ENCODE measurements around the gene COMMD2. TPM values are rescaled to one million over a fixed set of nuclear protein-coding genes. Genes with fewer than 3 reads are reported as not detected.
A peak's percentile ranks its signal among the peaks of the same experiment; 100 is the strongest.

COMMD2 gene
- total RNA-seq, 1 donor from 2014 or later = 47.1 TPM

DNA sequence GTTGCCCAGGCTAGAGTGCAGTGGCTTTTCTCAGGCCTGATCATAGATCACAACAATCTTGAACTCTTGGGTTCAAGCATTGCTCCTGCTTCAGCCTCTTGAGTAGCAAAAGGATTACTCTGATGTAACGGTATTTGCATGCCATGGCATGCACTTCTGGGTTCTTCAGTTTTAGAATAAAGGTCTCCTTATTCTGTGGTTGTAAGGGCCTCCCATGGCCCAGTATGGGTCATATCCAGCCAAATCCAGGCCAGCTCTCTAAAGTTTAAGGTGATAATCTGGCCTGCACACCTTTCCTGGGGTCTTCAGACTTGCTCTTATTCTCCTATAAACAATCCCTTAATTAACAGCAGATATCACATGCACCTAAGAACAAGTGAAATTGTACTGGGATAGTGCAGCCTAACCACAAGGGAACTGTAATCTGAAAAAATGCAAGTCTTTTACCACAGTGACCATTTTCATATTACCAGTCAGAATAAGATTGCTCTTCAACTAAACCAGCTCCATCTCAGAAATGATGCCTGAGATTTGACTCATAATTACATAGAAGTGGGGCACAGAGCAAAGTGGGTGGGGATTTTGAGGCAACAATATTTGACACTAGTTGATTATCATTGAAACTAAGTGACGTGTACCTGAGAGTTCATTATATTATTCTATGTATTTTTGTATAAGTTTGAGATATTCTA is 25.4 kb downstream of the COMMD2 start:
- Mint-ChIP-seq H3K4me3 (ENCODE audit: unreplicated experiment) (no peak overlapping the region), H3K27me3 (ENCODE audit: low read depth, unreplicated experiment) (no peaks in the 10 kb centered on the region)
- DNase-seq (ENCODE audit: low read depth) = peak; percentile 68

DNA sequence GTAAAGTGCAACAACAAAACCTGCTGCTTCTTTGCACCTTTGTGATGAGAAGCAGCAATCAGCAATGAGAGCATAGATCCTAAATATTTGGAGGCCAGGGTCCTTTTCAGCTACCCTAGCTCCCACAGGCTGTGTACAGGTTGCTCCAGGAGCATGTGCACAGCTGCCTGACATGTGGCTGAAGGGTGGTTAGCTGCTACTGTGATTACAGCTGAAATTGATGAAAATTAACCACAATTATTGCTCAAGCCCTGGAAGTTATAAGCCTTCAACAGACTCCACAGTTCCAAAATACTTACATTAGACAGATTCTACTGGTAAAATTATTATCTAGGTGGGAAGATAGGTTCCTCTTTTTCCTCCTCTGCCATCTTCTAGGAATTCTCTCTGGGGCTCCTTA is 28.5 kb downstream of the COMMD2 start:
- DNase-seq (ENCODE audit: low read depth) (no peak), FAIRE-seq (no peak)
- no peak overlapping the region for H2AFZ ChIP-seq (ENCODE audit: low read depth, low read length)
- no peaks in the 10 kb centered on the region for H4K20me1 ChIP-seq (ENCODE audit: insufficient read depth, low read length)
- no peaks in the 10 kb centered on the region for H3K9me3 ChIP-seq (ENCODE audit: insufficient read depth, low read depth, low read length)
- Mint-ChIP-seq H3K4me3 (ENCODE audit: unreplicated experiment) (no peak overlapping the region), H3K9me3 (ENCODE audit: unreplicated experiment) (peaks cover 6% of the 10 kb centered on the region), H3K27ac (ENCODE audit: unreplicated experiment) (no peak overlapping the region), H3K36me3 (ENCODE audit: low read depth, unreplicated experiment) (peaks cover 4% of the 10 kb centered on the region), H3K27me3 (ENCODE audit: low read depth, unreplicated experiment) (no peaks in the 10 kb centered on the region), H3K4me1 (ENCODE audit: low read depth, unreplicated experiment) (peaks cover 2% of the 10 kb centered on the region)
- H3K27ac ChIP-seq (ENCODE audit: low read depth, low read length) = no peak overlapping the region
- TF ChIP-seq, protein P1, sequence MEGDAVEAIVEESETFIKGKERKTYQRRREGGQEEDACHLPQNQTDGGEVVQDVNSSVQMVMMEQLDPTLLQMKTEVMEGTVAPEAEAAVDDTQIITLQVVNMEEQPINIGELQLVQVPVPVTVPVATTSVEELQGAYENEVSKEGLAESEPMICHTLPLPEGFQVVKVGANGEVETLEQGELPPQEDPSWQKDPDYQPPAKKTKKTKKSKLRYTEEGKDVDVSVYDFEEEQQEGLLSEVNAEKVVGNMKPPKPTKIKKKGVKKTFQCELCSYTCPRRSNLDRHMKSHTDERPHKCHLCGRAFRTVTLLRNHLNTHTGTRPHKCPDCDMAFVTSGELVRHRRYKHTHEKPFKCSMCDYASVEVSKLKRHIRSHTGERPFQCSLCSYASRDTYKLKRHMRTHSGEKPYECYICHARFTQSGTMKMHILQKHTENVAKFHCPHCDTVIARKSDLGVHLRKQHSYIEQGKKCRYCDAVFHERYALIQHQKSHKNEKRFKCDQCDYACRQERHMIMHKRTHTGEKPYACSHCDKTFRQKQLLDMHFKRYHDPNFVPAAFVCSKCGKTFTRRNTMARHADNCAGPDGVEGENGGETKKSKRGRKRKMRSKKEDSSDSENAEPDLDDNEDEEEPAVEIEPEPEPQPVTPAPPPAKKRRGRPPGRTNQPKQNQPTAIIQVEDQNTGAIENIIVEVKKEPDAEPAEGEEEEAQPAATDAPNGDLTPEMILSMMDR (IDR thresholded peaks at IDR 0.05; ENCODE audit: insufficient read depth, low read depth, low read length) = no peak
- no peak for TF ChIP-seq EZH2 (IDR thresholded peaks at IDR 0.05; ENCODE audit: insufficient read depth, low read length)
- H3K4me1 ChIP-seq (ENCODE audit: insufficient read depth, low read length) = no peaks in the 10 kb centered on the region
- H3K4me2 ChIP-seq (ENCODE audit: low read length) = no peak overlapping the region
- H3K79me2 ChIP-seq (ENCODE audit: insufficient read depth, low read length) = no peaks in the 10 kb centered on the region
- no peak overlapping the region for H3K4me3 ChIP-seq (ENCODE audit: insufficient read depth, low read depth, low read length)
- H3K9ac ChIP-seq (ENCODE audit: low read length) = no peak overlapping the region
- no peaks in the 10 kb centered on the region for H3K36me3 ChIP-seq (ENCODE audit: insufficient read depth, low read length)
- no peaks in the 10 kb centered on the region for H3K27me3 ChIP-seq (ENCODE audit: insufficient read depth, low read length)

More for the DNA sequence above, 25.4 kb downstream of the COMMD2 start:
- Histone ChIP-seq H3K27ac (ENCODE audit: low read depth, low read length) (no peak overlapping the region), H3K4me3 (ENCODE audit: insufficient read depth, low read depth, low read length) (no peak overlapping the region), H3K36me3 (ENCODE audit: insufficient read depth, low read length) (no peaks in the 10 kb centered on the region), H4K20me1 (ENCODE audit: insufficient read depth, low read length) (no peaks in the 10 kb centered on the region), H3K27me3 (ENCODE audit: insufficient read depth, low read length) (no peaks in the 10 kb centered on the region), H2AFZ (ENCODE audit: low read depth, low read length) (no peak overlapping the region), H3K9ac (ENCODE audit: low read length) (no peak overlapping the region), H3K79me2 (ENCODE audit: insufficient read depth, low read length) (no peaks in the 10 kb centered on the region), H3K4me1 (ENCODE audit: insufficient read depth, low read length) (no peaks in the 10 kb centered on the region), H3K4me2 (ENCODE audit: low read length) (no peak overlapping the region), H3K9me3 (ENCODE audit: insufficient read depth, low read depth, low read length) (no peaks in the 10 kb centered on the region)
- TF ChIP-seq, protein P1 (IDR thresholded peaks at IDR 0.05; ENCODE audit: insufficient read depth, low read depth, low read length) = no peak
- no peak for TF ChIP-seq EZH2 (IDR thresholded peaks at IDR 0.05; ENCODE audit: insufficient read depth, low read length)
- no peak for FAIRE-seq
- Mint-ChIP-seq H3K36me3 (ENCODE audit: low read depth, unreplicated experiment) (no peaks in the 10 kb centered on the region), H3K9me3 (ENCODE audit: unreplicated experiment) (peaks cover under 1% of the 10 kb centered on the region), H3K27ac (ENCODE audit: unreplicated experiment) (peak overlapping the region; percentile 3), H3K4me1 (ENCODE audit: low read depth, unreplicated experiment) (peaks cover 2% of the 10 kb centered on the region)

DNA sequence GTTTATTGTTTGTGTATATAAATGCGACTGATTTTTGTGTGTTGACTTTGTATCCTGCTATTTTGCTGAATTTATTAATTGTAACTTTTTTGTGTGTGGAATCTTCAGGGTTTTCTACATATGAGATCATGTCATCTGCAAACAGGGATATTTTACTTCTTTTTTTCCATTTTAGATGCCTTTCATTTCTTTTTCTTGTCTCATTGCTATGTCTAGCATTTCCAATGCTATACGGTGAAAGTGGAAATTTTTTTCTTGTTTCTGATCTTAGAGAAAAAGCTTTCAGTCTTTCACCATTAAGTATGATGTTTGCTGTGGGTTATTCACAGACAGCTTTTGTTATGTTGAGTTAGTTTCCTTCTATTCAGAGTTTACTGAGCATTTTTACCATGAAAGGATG is 31.4 kb downstream of the COMMD2 start:
- Mint-ChIP-seq H3K4me1 (ENCODE audit: low read depth, unreplicated experiment) (no peaks in the 10 kb centered on the region), H3K9me3 (ENCODE audit: unreplicated experiment) (peaks cover 6% of the 10 kb centered on the region), H3K27me3 (ENCODE audit: low read depth, unreplicated experiment) (no peaks in the 10 kb centered on the region), H3K4me3 (ENCODE audit: unreplicated experiment) (no peak overlapping the region), H3K27ac (ENCODE audit: unreplicated experiment) (no peak overlapping the region), H3K36me3 (ENCODE audit: low read depth, unreplicated experiment) (peaks cover 4% of the 10 kb centered on the region)
- Histone ChIP-seq H3K4me3 (ENCODE audit: insufficient read depth, low read depth, low read length) (no peak overlapping the region), H3K27me3 (ENCODE audit: insufficient read depth, low read length) (no peaks in the 10 kb centered on the region), H4K20me1 (ENCODE audit: insufficient read depth, low read length) (no peaks in the 10 kb centered on the region), H3K9me3 (ENCODE audit: insufficient read depth, low read depth, low read length) (no peaks in the 10 kb centered on the region), H3K4me1 (ENCODE audit: insufficient read depth, low read length) (no peaks in the 10 kb centered on the region), H3K27ac (ENCODE audit: low read depth, low read length) (no peak overlapping the region), H3K9ac (ENCODE audit: low read length) (no peak overlapping the region), H2AFZ (ENCODE audit: low read depth, low read length) (no peak overlapping the region), H3K36me3 (ENCODE audit: insufficient read depth, low read length) (no peaks in the 10 kb centered on the region), H3K79me2 (ENCODE audit: insufficient read depth, low read length) (no peaks in the 10 kb centered on the region), H3K4me2 (ENCODE audit: low read length) (no peak overlapping the region)
- no peak for TF ChIP-seq EZH2 (IDR thresholded peaks at IDR 0.05; ENCODE audit: insufficient read depth, low read length)
- peak; percentile 13 for FAIRE-seq
- no peak for DNase-seq (ENCODE audit: low read depth)

All from astrocyte (in vitro differentiated cells and primary cell).